HepG2 (cell line): ENCODE data around the gene FAM171A2. TPM values are rescaled to one million over a fixed set of nuclear protein-coding genes. Genes with fewer than 3 reads are reported as not detected.

ENCODE experiments used
- ARID4A ChIP-seq: sonication (generic); formaldehyde crosslinking; IDR thresholded peaks from 2 replicates; pipeline ENCODE4 v1.5.0; 2020; ENCODE audit warnings: mild to moderate bottlenecking, missing genetic modification reagents, borderline replicate concordance
- BCLAF1 ChIP-seq: fragments of 450-650 bp; IDR thresholded peaks from 2 replicates; pipeline ENCODE4 v1.6.1; 2017; ENCODE audit warnings: mild to moderate bottlenecking
- CC2D1A ChIP-seq: sonication (generic); formaldehyde crosslinking; IDR thresholded peaks from 2 replicates; pipeline ENCODE4 v1.8.1; 2023; ENCODE audit warnings: mild to moderate bottlenecking, missing genetic modification reagents
- MLXIP ChIP-seq: sonication (generic); formaldehyde crosslinking; IDR thresholded peaks from 2 replicates; pipeline ENCODE4 v1.9.0; 2021; ENCODE audit warnings: missing genetic modification reagents, borderline replicate concordance
- NFATC3 ChIP-seq: sonication (generic); formaldehyde crosslinking; IDR thresholded peaks from 2 replicates; pipeline ENCODE4 v1.5.1; 2020; ENCODE audit warnings: mild to moderate bottlenecking, missing genetic modification reagents
- SCMH1 ChIP-seq: sonication (generic); formaldehyde crosslinking; IDR thresholded peaks from 2 replicates; pipeline ENCODE4 v1.9.0; 2021; ENCODE audit warnings: missing genetic modification reagents, mild to moderate bottlenecking, borderline replicate concordance
- SMARCC2 ChIP-seq: fragments of 450-650 bp; IDR thresholded peaks from 2 replicates; pipeline ENCODE4 v1.6.1; 2017; ENCODE audit warnings: antibody characterized with exemption, mild to moderate bottlenecking
- ZMYM2 ChIP-seq: sonication (generic); formaldehyde crosslinking; IDR thresholded peaks from 2 replicates; pipeline ENCODE4 v1.8.0; 2022; ENCODE audit warnings: mild to moderate bottlenecking, missing genetic modification reagents
- ZMYM4 ChIP-seq: sonication (generic); formaldehyde crosslinking; IDR thresholded peaks from 2 replicates; pipeline ENCODE4 v1.8.1; 2023; ENCODE audit warnings: mild to moderate bottlenecking, missing genetic modification reagents
- ZNF318 ChIP-seq: sonication (generic); formaldehyde crosslinking; IDR thresholded peaks from 2 replicates; pipeline ENCODE4 v1.4.0; 2020; ENCODE audit warnings: mild to moderate bottlenecking, missing genetic modification reagents
- ZNF629 ChIP-seq: sonication (generic); formaldehyde crosslinking; conservative IDR thresholded peaks from 2 replicates; pipeline ENCODE4 v1.5.0; 2020; ENCODE audit warnings: missing genetic modification reagents
- polyA plus RNA-seq, 8 experiments: library from polyadenylated mRNA; depleted of rRNA in 3 of 8; stranded (reverse) in 7 of 8; unstranded in 1 of 8; fragments of >200 nt; fragmentation: Illumina TruSeq in 4 of 8; extraction: Trizol in 4 of 8; gene quantifications; 2 replicates each; pipeline versions ENCODE4 v1.2.1 to v1.2.3, GENCODE V29; 2011 to 2016; ENCODE audit warnings: low read depth in 4 of 8, missing spikeins in 1 of 8, mixed read lengths in 1 of 8; ENCODE audit not compliant: insufficient read depth in 1 of 8
- total RNA-seq, 5 experiments: library from RNA; depleted of rRNA; stranded (reverse); fragments of >200 nt; fragmentation: Illumina TruSeq; extraction: Trizol; gene quantifications; 2 replicates each; pipeline ENCODE4 v1.2.3, GENCODE V29; 2016; ENCODE audit warnings: low read depth in 1 of 5

FAM171A2 gene
- total and polyA plus RNA-seq, 2 of the 13 experiments (the other 11 are each of a cell fraction or from before 2014, with no cell fraction given), result 1.8 to 3.6 TPM

DNA sequence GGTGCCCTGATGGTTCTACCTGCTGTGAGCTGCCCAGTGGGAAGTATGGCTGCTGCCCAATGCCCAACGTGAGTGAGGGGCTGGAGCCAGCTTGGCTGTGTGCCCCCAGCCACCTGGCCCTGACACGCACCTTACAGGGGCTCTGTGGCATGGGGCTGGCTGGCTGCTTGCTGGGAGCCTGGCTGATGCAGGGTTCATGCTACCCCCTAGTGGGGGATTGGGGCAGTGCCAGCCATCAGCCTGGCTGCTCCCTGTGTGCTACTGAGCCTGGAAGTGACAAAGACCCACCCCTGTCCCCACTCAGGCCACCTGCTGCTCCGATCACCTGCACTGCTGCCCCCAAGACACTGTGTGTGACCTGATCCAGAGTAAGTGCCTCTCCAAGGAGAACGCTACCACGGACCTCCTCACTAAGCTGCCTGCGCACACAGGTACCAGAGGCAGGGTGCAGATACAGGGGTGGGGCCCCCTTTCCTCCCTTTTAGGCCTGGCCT lies 12.9 kb downstream of the FAM171A2 start (continued):
- no peak for TF ChIP-seq ZNF318
- TF ChIP-seq ZNF629 (CRISPR knock-in tag), result no peak
- no peak for TF ChIP-seq SCMH1 (CRISPR knock-in tag)
- no peak for TF ChIP-seq ZMYM4 (CRISPR knock-in tag)
- no peak for TF ChIP-seq CC2D1A (CRISPR knock-in tag)
- TF ChIP-seq MLXIP (CRISPR knock-in tag), result no peak
- TF ChIP-seq SMARCC2, result no peak
- TF ChIP-seq ZMYM2 (CRISPR knock-in tag), result no peak
- TF ChIP-seq NFATC3 (CRISPR knock-in tag), result no peak
- TF ChIP-seq BCLAF1, result no peak
- TF ChIP-seq ARID4A (CRISPR knock-in tag), result no peak
